ENCODE results near the gene SMPX. TPM values are rescaled to one million over a fixed set of nuclear protein-coding genes. Genes with fewer than 3 reads are reported as not detected.

SMPX gene
- total RNA-seq, 2 donors from 2014 or later = not detected

DNA sequence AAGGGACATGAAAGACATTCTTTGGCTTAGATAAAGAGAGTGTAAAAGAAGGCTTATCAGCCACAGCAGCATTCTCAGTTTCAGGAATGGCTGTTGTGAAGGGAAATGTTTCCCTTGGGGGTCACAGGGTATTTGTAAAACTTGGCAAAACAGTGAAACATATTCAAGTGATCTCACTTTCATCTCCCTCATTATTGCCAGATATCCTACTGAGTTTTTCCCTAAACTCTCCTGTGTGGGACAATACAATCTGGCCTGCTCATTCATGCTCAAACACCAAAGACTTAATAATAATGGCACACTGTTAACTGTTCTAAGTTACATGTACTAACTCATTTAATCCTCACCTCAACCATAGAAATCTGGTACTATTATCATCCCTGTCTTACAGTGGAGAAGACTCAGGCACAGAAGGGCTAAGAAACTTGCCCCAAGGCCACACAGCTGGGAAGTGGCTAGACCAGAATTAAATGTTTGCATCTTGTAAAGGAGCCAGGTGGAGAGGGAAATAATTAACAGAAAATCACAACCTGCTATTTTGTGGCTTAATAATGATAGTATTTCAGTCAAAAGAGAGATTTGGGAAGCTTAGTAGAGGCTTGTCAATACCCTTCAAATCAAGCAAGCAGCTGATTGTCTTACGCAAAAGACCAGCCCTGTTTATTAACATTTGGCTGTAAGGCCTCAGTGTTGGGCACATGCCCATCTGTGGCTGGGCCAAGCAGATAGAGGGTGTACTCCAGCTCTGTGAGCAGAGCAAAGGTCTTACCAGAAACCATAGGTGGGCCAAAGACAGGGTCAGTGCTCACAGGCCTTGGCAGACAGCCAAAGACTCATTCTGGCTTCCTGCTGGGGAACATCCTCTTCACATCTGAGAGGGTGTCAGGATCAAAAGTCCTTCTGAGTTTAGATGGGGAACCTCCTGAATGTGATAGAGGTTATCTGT lies 17.3 kb downstream of the SMPX start:
- H3K36me3 ChIP-seq (replicated peaks in 1 of 2; ENCODE audit: insufficient read depth in 1 of 2, low read depth in 2 of 2) = no peaks in the 10 kb centered on the region
- intact Hi-C loops (cut with DNase I) = no loop called here
- H3K27me3 ChIP-seq = no peaks in the 10 kb centered on the region
- H3K9me3 ChIP-seq = no peaks in the 10 kb centered on the region
- TF ChIP-seq, protein P1, sequence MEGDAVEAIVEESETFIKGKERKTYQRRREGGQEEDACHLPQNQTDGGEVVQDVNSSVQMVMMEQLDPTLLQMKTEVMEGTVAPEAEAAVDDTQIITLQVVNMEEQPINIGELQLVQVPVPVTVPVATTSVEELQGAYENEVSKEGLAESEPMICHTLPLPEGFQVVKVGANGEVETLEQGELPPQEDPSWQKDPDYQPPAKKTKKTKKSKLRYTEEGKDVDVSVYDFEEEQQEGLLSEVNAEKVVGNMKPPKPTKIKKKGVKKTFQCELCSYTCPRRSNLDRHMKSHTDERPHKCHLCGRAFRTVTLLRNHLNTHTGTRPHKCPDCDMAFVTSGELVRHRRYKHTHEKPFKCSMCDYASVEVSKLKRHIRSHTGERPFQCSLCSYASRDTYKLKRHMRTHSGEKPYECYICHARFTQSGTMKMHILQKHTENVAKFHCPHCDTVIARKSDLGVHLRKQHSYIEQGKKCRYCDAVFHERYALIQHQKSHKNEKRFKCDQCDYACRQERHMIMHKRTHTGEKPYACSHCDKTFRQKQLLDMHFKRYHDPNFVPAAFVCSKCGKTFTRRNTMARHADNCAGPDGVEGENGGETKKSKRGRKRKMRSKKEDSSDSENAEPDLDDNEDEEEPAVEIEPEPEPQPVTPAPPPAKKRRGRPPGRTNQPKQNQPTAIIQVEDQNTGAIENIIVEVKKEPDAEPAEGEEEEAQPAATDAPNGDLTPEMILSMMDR (IDR thresholded peaks at IDR 0.05) = no peak
- no peak for TF ChIP-seq POLR2A (IDR thresholded peaks at IDR 0.05)
- peak; percentile 19 to 60 (median 31) for DNase-seq
- no peak overlapping the region for H3K4me3 ChIP-seq
- WGBS, 2 donors = 0 to 11% methylated on average over 1 of the region's 1 CpG
- peak; percentile 27 for ATAC-seq
- peak overlapping the region in 1 of 4 donors; percentile 25 for H3K27ac ChIP-seq
- H3K4me1 ChIP-seq = peaks cover 12% of the 10 kb centered on the region

GRCh38 chrX:21738950-21739287 lies 19.0 kb downstream of the SMPX start:
- Histone ChIP-seq H3K4me1 (peaks cover 12% of the 10 kb centered on the region), H3K27ac (no peak overlapping the region), H3K9me3 (no peaks in the 10 kb centered on the region), H3K4me3 (no peak overlapping the region), H3K27me3 (no peaks in the 10 kb centered on the region), H3K36me3 (replicated peaks in 1 of 2; ENCODE audit: insufficient read depth in 1 of 2, low read depth in 2 of 2) (no peaks in the 10 kb centered on the region)
- ATAC-seq = no peak
- no peak for DNase-seq
- intact Hi-C loops (cut with DNase I) = no loop called here
- TF ChIP-seq, protein P1 (IDR thresholded peaks at IDR 0.05) = no peak
- no peak for TF ChIP-seq POLR2A (IDR thresholded peaks at IDR 0.05)
- 85 to 95% methylated on average over 3 to 4 of the region's 4 CpGs for WGBS, 2 donors

- H3K27me3 ChIP-seq = no peaks in the 10 kb centered on the region
- DNase-seq (no peak), ATAC-seq (no peak)
- no peaks in the 10 kb centered on the region for H3K9me3 ChIP-seq
- 45 to 49% methylated on average over 14 to 15 of the region's 15 CpGs for WGBS, 2 donors
- peaks cover 12% of the 10 kb centered on the region for H3K4me1 ChIP-seq
- no peaks in the 10 kb centered on the region for H3K36me3 ChIP-seq (replicated peaks in 1 of 2; ENCODE audit: insufficient read depth in 1 of 2, low read depth in 2 of 2)
- H3K27ac ChIP-seq = no peak overlapping the region
- intact Hi-C loops (cut with DNase I) = no loop called here
- TF ChIP-seq POLR2A (IDR thresholded peaks at IDR 0.05) = no peak
- H3K4me3 ChIP-seq = no peak overlapping the region
Observed at GRCh38 chrX:21738210-21738949, 19.5 kb downstream of the SMPX start.

GRCh38 chrX:21735768-21736127 lies 22.2 kb downstream of the SMPX start:
- Histone ChIP-seq H3K36me3 (replicated peaks in 1 of 2; ENCODE audit: insufficient read depth in 1 of 2, low read depth in 2 of 2) (no peaks in the 10 kb centered on the region), H3K27me3 (no peaks in the 10 kb centered on the region), H3K27ac (no peak overlapping the region), H3K4me3 (no peak overlapping the region), H3K4me1 (peaks cover 7% of the 10 kb centered on the region), H3K9me3 (no peaks in the 10 kb centered on the region)
- ATAC-seq (no peak), DNase-seq (no peak)
- intact Hi-C loops (cut with DNase I) = no loop called here
- 62 to 63% methylated on average over 1 of the region's 1 CpG for WGBS, 2 donors
- no peak for TF ChIP-seq POLR2A (IDR thresholded peaks at IDR 0.05)
- TF ChIP-seq, protein P1 (IDR thresholded peaks at IDR 0.05) = no peak

GRCh38 chrX:21735038-21735767 lies 22.7 kb downstream of the SMPX start:
- TF ChIP-seq, protein P1 (IDR thresholded peaks at IDR 0.05) = no peak
- TF ChIP-seq POLR2A (IDR thresholded peaks at IDR 0.05) = no peak
- Histone ChIP-seq H3K4me3 (no peak overlapping the region), H3K27me3 (no peaks in the 10 kb centered on the region), H3K9me3 (no peaks in the 10 kb centered on the region), H3K4me1 (peaks cover 2% of the 10 kb centered on the region), H3K36me3 (replicated peaks in 1 of 2; ENCODE audit: insufficient read depth in 1 of 2, low read depth in 2 of 2) (no peaks in the 10 kb centered on the region), H3K27ac (no peak overlapping the region)
- intact Hi-C loops (cut with DNase I) = no loop called here
- DNase-seq (no peak), ATAC-seq (no peak)
- whole genome bisulfite sequencing, 2 donors = 54 to 74% methylated on average over 5 of the region's 5 CpGs
